ENCODE measurements around the gene ZNF668. TPM values are rescaled to one million over a fixed set of nuclear protein-coding genes. Genes with fewer than 3 reads are reported as not detected.

The ZNF668 gene
- total and polyA plus RNA-seq, 2 of the 4 experiments (the other 2 are of a cell fraction) = 4.5 to 11.6 TPM

- TF ChIP-seq SMC3 (IDR thresholded peaks at IDR 0.05; ENCODE audit: low read depth, low read length) = no peak
Measured at GRCh38 chr16:31033709-31034492, 40.1 kb downstream of the ZNF668 start (continued).

GRCh38 chr16:31032736-31033708 lies 41.0 kb downstream of the ZNF668 start, which contains the start of gene STX4:
Gene STX4, plus strand, starts transcription at chr16:31033558. Its CDS starts 248 bp downstream, at chr16:31033806.
- Histone ChIP-seq H2AK5ac (ENCODE audit: low read depth, low read length) (peak within 1 kb of the TSS; percentile 83), H3K9me1 (ENCODE audit: insufficient read depth, low read length) (peaks cover 12% of the 10 kb centered on the region; the same call in 1 of the 2 replicates), H4K91ac (ENCODE audit: insufficient read depth, low read depth, low read length) (peak within 1 kb of the TSS; percentile 92), H2BK15ac (ENCODE audit: low read depth, low read length) (peak within 1 kb of the TSS; percentile 10; the same call in 1 of the 3 replicates), H3K27me3 (ENCODE audit: control insufficient read depth, insufficient read depth, low read length) (no peaks in the 10 kb centered on the region), H3K4me3 (ENCODE audit: insufficient read depth, low read depth, low read length) (peak within 1 kb of the TSS; percentile 58), H4K8ac (ENCODE audit: low read depth in 2 of 2, low read length in 2 of 2) (peak within 1 kb of the TSS; percentile 74 to 98), H3K36me3 (ENCODE audit: control insufficient read depth, insufficient read depth, low read length) (peaks cover 10% of the 10 kb centered on the region), H2AFZ (replicated peaks; ENCODE audit: low read length, poor library complexity) (peak within 1 kb of the TSS; percentile 99), H3K9me3 (ENCODE audit: control insufficient read depth, insufficient read depth, low read length) (no peaks in the 10 kb centered on the region), H4K20me1 (ENCODE audit: insufficient read depth, low read length) (peaks cover 7% of the 10 kb centered on the region; the same call in 1 of the 2 replicates), H3K79me1 (ENCODE audit: low read depth in 1 of 2, low read length in 2 of 2) (peaks cover 21 to 38% of the 10 kb centered on the region in 2 experiments), H3K9ac (ENCODE audit: low read depth, low read length) (peak within 1 kb of the TSS; percentile 74), H3K27ac (ENCODE audit: insufficient read depth, low read length) (peak within 1 kb of the TSS; percentile 68), H3K14ac (replicated peaks; ENCODE audit: low read depth, low read length) (peak within 1 kb of the TSS; percentile 89), H3K4me2 (ENCODE audit: low read depth, low read length) (peak within 1 kb of the TSS; percentile 81), H2BK20ac (ENCODE audit: low read depth, low read length) (no peak within 1 kb of the TSS), H3K4me1 (ENCODE audit: control insufficient read depth, insufficient read depth, low read length) (peaks cover 7% of the 10 kb centered on the region), H3K23ac (ENCODE audit: low read depth, low read length) (peak within 1 kb of the TSS; percentile 76), H3K18ac (ENCODE audit: low read depth, low read length) (peak within 1 kb of the TSS; percentile 50), H2BK5ac (ENCODE audit: low read depth, low read length, poor library complexity, severe bottlenecking) (peak within 1 kb of the TSS; percentile 70), H2AK9ac (replicated peaks; ENCODE audit: low read depth, low read length, poor library complexity) (peak within 1 kb of the TSS; percentile 99), H2BK120ac (ENCODE audit: low read depth, low read length) (peak within 1 kb of the TSS; percentile 76), H4K5ac (ENCODE audit: low read depth, low read length) (peak within 1 kb of the TSS; percentile 72), H3K56ac (ENCODE audit: extremely low read depth, insufficient read depth, low read length) (peak within 1 kb of the TSS; percentile 59), H3K4ac (ENCODE audit: low read depth, low read length) (peak within 1 kb of the TSS; percentile 95)
- ChIA-PET POLR2A (ENCODE audit: unreplicated experiment) (interaction anchor here (0.6 kb wide), 1 partner anchor 85 kb away, joined by 4 read pairs; the partner anchor contains the start of gene KAT8), CTCF (no interaction called here)
- intact Hi-C loops (cut with micrococcal nuclease) (loop anchor here (1.0 to 5.0 kb wide), 5 partner anchors 34 to 410 kb away; partner anchors contain the start of genes HSD3B7 and VKORC1), in situ Hi-C loops (cut with MboI; ENCODE audit: low sequenced_read_pairs) (no loop called here), dilution Hi-C loops (cut with HindIII; ENCODE audit: low sequenced_read_pairs, unreplicated experiment) (no loop called here)
- DNase-seq = peak; percentile 98
- ATAC-seq (ENCODE audit: low read depth) = peak; percentile 89
- 0% methylated on average over 28 of the region's 75 CpGs; no CpG with 5 or more reads in 1 of the 2 experiments for WGBS, 2 experiments (ENCODE audit: extremely low coverage in 2 of 2, insufficient read length in 1 of 2)
- BruUV-seq (replicated peaks) = TSS peak; percentile 64
- no peak; the same call in 1 of the 2 replicates for TF ChIP-seq RFX5 (IDR thresholded peaks at IDR 0.05; ENCODE audit: low read depth, low read length)
- peak; percentile 59; the same call in 1 of the 2 replicates for TF ChIP-seq FOS (IDR thresholded peaks at IDR 0.05; ENCODE audit: low read depth, low read length)
- TF ChIP-seq MAFK (IDR thresholded peaks at IDR 0.05; ENCODE audit: low read depth, low read length) = peak; percentile 22; the same call in 1 of the 2 replicates
- peak; percentile 70; the same call in 1 of the 2 replicates for TF ChIP-seq CHD1 (IDR thresholded peaks at IDR 0.05; ENCODE audit: low read depth, low read length)
- TF ChIP-seq RAD21 (IDR thresholded peaks at IDR 0.05; ENCODE audit: low read length) = 0 out of 2 replicates have a peak, but pooled peaks have one; percentile 4
- peak; percentile 81; the same call in 1 of the 2 replicates for TF ChIP-seq MAZ (IDR thresholded peaks at IDR 0.05; ENCODE audit: borderline replicate concordance, low read depth, low read length)
- TF ChIP-seq, protein P1, sequence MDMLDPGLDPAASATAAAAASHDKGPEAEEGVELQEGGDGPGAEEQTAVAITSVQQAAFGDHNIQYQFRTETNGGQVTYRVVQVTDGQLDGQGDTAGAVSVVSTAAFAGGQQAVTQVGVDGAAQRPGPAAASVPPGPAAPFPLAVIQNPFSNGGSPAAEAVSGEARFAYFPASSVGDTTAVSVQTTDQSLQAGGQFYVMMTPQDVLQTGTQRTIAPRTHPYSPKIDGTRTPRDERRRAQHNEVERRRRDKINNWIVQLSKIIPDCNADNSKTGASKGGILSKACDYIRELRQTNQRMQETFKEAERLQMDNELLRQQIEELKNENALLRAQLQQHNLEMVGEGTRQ (IDR thresholded peaks at IDR 0.05; ENCODE audit: low read depth, low read length) = peak; percentile 99
- peak; percentile 84 for TF ChIP-seq MXI1 (IDR thresholded peaks at IDR 0.05; ENCODE audit: borderline replicate concordance, low read depth, low read length)
- peak; percentile 61 for TF ChIP-seq CEBPB (IDR thresholded peaks at IDR 0.05; ENCODE audit: low read depth, low read length)

Measured in IMR-90 (cell line).